ENCODE results near the gene GINS3.
"Not testable (repeated sequence)": the region's sequence is repeated elsewhere in the genome, so short reads cannot be mapped to it uniquely, and the experiment has no call there.

Gene GINS3

GRCh38 chr16:58385218-58385773, 7.0 kb upstream of the GINS3 start:
- H3K4me3 ChIP-seq (replicated peaks; ENCODE audit: low read depth, low read length): no peak overlapping the region
- no peak for DNase-seq (ENCODE audit: extremely low read depth, low read depth)
- TF ChIP-seq, protein P1, sequence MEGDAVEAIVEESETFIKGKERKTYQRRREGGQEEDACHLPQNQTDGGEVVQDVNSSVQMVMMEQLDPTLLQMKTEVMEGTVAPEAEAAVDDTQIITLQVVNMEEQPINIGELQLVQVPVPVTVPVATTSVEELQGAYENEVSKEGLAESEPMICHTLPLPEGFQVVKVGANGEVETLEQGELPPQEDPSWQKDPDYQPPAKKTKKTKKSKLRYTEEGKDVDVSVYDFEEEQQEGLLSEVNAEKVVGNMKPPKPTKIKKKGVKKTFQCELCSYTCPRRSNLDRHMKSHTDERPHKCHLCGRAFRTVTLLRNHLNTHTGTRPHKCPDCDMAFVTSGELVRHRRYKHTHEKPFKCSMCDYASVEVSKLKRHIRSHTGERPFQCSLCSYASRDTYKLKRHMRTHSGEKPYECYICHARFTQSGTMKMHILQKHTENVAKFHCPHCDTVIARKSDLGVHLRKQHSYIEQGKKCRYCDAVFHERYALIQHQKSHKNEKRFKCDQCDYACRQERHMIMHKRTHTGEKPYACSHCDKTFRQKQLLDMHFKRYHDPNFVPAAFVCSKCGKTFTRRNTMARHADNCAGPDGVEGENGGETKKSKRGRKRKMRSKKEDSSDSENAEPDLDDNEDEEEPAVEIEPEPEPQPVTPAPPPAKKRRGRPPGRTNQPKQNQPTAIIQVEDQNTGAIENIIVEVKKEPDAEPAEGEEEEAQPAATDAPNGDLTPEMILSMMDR (IDR thresholded peaks at IDR 0.05; ENCODE audit: low read depth, low read length, missing control alignments): no peak

- DNase-seq (ENCODE audit: extremely low read depth, low read depth): no peak
- no peak overlapping the region for H3K4me3 ChIP-seq (replicated peaks; ENCODE audit: low read depth, low read length)
- TF ChIP-seq, protein P1 (IDR thresholded peaks at IDR 0.05; ENCODE audit: low read depth, low read length, missing control alignments): no peak
These were observed 2.5 kb upstream of the GINS3 start for GRCh38 chr16:58389724-58390123.

DNA sequence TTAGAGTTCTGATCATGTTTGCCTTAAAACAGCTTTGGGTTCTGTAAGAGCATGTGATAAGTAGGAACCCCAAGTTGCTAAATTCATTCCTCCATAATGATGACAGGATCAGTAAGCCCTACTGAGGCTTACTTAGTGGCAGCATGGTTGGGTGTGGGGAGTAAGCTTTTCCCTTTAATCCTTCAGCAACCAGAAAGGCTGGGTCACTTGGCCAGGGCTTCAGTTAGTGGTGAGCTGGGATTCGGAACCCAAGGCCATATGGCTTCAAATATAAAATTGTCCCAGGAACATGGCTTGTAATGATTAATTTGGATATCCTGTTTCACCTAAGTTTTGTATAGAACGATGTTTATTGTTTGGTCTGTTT, 850 bp downstream of the GINS3 start:
- TF ChIP-seq, protein P1 (IDR thresholded peaks at IDR 0.05; ENCODE audit: low read depth, low read length, missing control alignments): no peak
- H3K4me3 ChIP-seq (replicated peaks; ENCODE audit: low read depth, low read length): peak overlapping the region; percentile 66
- DNase-seq (ENCODE audit: extremely low read depth, low read depth): no peak

DNA sequence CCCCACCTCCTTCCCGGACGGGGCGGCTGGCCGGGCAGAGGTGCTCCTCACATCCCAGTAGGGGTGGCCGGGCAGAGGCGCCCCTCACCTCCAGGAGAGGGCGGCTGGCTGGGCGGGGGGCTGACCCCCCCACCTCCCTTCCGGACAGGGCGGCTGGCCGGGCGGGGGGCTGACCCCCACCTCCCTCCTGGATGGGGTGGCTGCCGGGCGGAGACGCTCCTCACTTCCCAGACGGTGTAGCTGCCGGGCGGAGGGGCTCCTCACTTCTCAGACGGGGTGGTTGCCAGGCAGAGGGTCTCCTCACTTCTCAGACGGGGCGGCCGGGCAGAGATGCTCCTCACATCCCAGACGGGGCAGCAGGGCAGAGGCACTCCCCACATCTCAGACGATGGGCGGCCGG, 4.6 kb downstream of the GINS3 start:
- not testable (repeated sequence) for DNase-seq (ENCODE audit: extremely low read depth, low read depth); H3K4me3 ChIP-seq (replicated peaks; ENCODE audit: low read depth, low read length)

- no peak for DNase-seq (ENCODE audit: extremely low read depth, low read depth)
- TF ChIP-seq, protein P1 (IDR thresholded peaks at IDR 0.05; ENCODE audit: low read depth, low read length, missing control alignments): no peak
- no peak overlapping the region for H3K4me3 ChIP-seq (replicated peaks; ENCODE audit: low read depth, low read length)
These were observed 7.7 kb downstream of the GINS3 start for GRCh38 chr16:58399718-58400633.

DNA sequence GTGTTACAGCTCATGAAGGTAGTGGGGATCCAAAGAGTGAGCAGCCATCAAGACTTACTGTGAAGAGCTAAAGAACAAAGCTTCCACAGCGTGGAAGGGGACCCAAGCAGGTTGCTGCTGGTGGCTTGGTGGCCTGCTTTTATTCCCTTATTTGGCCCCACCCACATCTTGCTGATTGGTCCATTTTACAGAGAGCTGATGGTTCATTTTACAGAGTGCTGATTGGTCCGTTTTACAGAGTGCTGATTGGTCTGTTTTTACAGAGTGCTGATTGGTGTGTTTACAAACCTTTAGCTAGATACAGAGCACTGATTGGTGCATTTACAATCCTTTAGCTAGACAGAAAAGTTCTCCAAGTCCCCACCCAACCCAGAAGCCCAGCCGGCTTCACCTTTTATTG, 9.0 kb downstream of the GINS3 start:
- not testable (repeated sequence) for DNase-seq (ENCODE audit: extremely low read depth, low read depth); H3K4me3 ChIP-seq (replicated peaks; ENCODE audit: low read depth, low read length)

DNA sequence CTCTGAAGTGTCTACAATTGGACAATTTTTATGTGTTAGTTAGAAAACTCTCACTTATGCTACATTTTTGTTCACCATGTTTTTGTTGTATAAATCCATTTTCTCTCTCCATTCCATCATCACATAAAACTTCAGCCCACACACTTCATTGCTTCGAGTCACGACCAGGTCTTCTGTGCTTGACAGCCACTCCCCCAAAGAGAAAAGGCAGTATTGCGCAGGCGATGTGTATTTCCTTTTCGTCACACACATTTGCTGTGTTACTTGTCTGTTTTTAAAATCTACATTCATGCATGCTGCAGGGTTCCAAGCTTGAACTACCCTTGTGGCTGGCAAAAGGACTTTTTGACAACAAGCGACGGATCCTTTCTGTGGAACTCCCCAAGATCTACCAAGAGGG, 10.5 kb downstream of the GINS3 start:
- TF ChIP-seq, protein P1 (IDR thresholded peaks at IDR 0.05; ENCODE audit: low read depth, low read length, missing control alignments): no peak
- no peak for DNase-seq (ENCODE audit: extremely low read depth, low read depth)
- no peak overlapping the region for H3K4me3 ChIP-seq (replicated peaks; ENCODE audit: low read depth, low read length)

All from HFF-Myc (cell line).